ENCODE results near the gene DYNC1LI1.

Gene DYNC1LI1

GRCh38 chr3:32602206-32602605 lies 31.5 kb upstream of the DYNC1LI1 start:
- WGBS, 2 experiments = 95 to 96% methylated on average over 7 of the region's 7 CpGs
- Histone ChIP-seq H3K4me3 (ENCODE audit: insufficient read depth, low read depth, low read length) (no peak overlapping the region), H3K27me3 (ENCODE audit: control insufficient read depth, insufficient read depth, low read length, poor library complexity, severe bottlenecking) (no peaks in the 10 kb centered on the region), H3K9me3 (ENCODE audit: control insufficient read depth, low read length) (no peaks in the 10 kb centered on the region), H3K36me3 (ENCODE audit: control insufficient read depth, insufficient read depth, low read length) (no peaks in the 10 kb centered on the region), H3K27ac (ENCODE audit: insufficient read depth, low read depth, low read length, poor library complexity, severe bottlenecking) (no peak overlapping the region), H3K4me1 (ENCODE audit: control insufficient read depth, insufficient read depth, low read length) (no peaks in the 10 kb centered on the region)

- no peak overlapping the region for H3K27ac ChIP-seq (ENCODE audit: insufficient read depth, low read depth, low read length, poor library complexity, severe bottlenecking)
- H3K4me1 ChIP-seq (ENCODE audit: control insufficient read depth, insufficient read depth, low read length) = no peaks in the 10 kb centered on the region
- WGBS, 2 experiments = 92 to 94% methylated on average over 3 of the region's 3 CpGs
These were observed 31.1 kb upstream of the DYNC1LI1 start for GRCh38 chr3:32601722-32602121.

DNA sequence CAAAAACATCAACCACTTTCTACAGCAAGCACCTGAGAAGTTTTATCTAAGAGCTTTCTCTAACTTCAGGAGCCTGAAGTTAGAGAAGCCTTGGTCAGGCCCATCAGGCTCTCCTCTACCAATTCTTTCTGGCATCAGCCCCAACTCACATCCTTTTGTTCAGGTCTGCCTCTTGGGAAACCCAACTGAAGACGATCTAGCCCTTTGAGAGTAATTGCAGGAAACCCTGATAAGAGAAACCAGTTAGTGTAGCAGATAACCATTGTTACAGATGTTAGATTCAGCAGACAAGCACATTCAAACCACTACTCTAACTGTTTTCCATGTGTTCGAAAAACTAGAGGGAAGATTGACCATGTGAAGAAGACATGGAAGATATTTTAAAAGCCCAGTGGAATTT lies 27.0 kb upstream of the DYNC1LI1 start:
- Histone ChIP-seq H3K36me3 (ENCODE audit: control insufficient read depth, insufficient read depth, low read length) (no peaks in the 10 kb centered on the region), H3K4me1 (ENCODE audit: control insufficient read depth, insufficient read depth, low read length) (peaks cover 4% of the 10 kb centered on the region), H3K27ac (ENCODE audit: insufficient read depth, low read depth, low read length, poor library complexity, severe bottlenecking) (no peak overlapping the region), H3K27me3 (ENCODE audit: control insufficient read depth, insufficient read depth, low read length, poor library complexity, severe bottlenecking) (no peaks in the 10 kb centered on the region), H3K4me3 (ENCODE audit: insufficient read depth, low read depth, low read length) (no peak overlapping the region), H3K9me3 (ENCODE audit: control insufficient read depth, low read length) (no peaks in the 10 kb centered on the region)
- 80 to 82% methylated on average over 2 of the region's 2 CpGs for WGBS, 2 experiments

More at GRCh38 chr3:32601722-32602121, 31.1 kb upstream of the DYNC1LI1 start:
- Histone ChIP-seq H3K9me3 (ENCODE audit: control insufficient read depth, low read length) (no peaks in the 10 kb centered on the region), H3K4me3 (ENCODE audit: insufficient read depth, low read depth, low read length) (no peak overlapping the region), H3K27me3 (ENCODE audit: control insufficient read depth, insufficient read depth, low read length, poor library complexity, severe bottlenecking) (no peaks in the 10 kb centered on the region), H3K36me3 (ENCODE audit: control insufficient read depth, insufficient read depth, low read length) (no peaks in the 10 kb centered on the region)

GRCh38 chr3:32596909-32597369 lies 26.3 kb upstream of the DYNC1LI1 start:
- 81 to 91% methylated on average over 8 of the region's 8 CpGs for WGBS, 2 experiments
- Histone ChIP-seq H3K4me3 (ENCODE audit: insufficient read depth, low read depth, low read length) (no peak overlapping the region), H3K9me3 (ENCODE audit: control insufficient read depth, low read length) (no peaks in the 10 kb centered on the region), H3K4me1 (ENCODE audit: control insufficient read depth, insufficient read depth, low read length) (peaks cover 4% of the 10 kb centered on the region), H3K36me3 (ENCODE audit: control insufficient read depth, insufficient read depth, low read length) (no peaks in the 10 kb centered on the region), H3K27ac (ENCODE audit: insufficient read depth, low read depth, low read length, poor library complexity, severe bottlenecking) (no peak overlapping the region), H3K27me3 (ENCODE audit: control insufficient read depth, insufficient read depth, low read length, poor library complexity, severe bottlenecking) (no peaks in the 10 kb centered on the region)

GRCh38 chr3:32596282-32596908 lies 25.7 kb upstream of the DYNC1LI1 start:
- peaks cover 4% of the 10 kb centered on the region for H3K4me1 ChIP-seq (ENCODE audit: control insufficient read depth, insufficient read depth, low read length)
- H3K27ac ChIP-seq (ENCODE audit: insufficient read depth, low read depth, low read length, poor library complexity, severe bottlenecking) = no peak overlapping the region

DNA sequence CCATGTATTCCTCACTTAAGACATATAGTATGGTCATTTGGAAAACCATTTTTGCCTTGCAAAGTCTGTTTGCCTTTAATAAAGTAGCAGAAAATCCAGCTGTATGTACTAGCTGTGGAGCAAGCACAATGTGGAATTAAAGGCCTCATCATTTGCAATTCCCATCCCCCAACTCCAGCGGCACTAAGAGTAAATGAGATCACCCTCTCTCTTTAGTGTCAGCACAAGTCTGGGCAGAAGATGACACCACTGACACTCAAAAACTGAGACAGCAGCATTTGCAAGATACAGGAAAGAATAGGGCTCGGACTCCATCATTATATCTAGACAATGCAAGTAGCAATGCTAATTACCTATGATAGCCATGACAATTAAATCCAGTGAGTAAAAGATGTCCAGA lies 24.7 kb upstream of the DYNC1LI1 start:
- WGBS, 2 experiments = 57 to 76% methylated on average over 2 of the region's 2 CpGs

More at GRCh38 chr3:32596282-32596908, 25.7 kb upstream of the DYNC1LI1 start:
- no peak overlapping the region for H3K4me3 ChIP-seq (ENCODE audit: insufficient read depth, low read depth, low read length)
- H3K36me3 ChIP-seq (ENCODE audit: control insufficient read depth, insufficient read depth, low read length) = no peaks in the 10 kb centered on the region
- H3K27me3 ChIP-seq (ENCODE audit: control insufficient read depth, insufficient read depth, low read length, poor library complexity, severe bottlenecking) = no peaks in the 10 kb centered on the region
- no peaks in the 10 kb centered on the region for H3K9me3 ChIP-seq (ENCODE audit: control insufficient read depth, low read length)
- WGBS, 2 experiments = 93 to 96% methylated on average over 4 of the region's 4 CpGs

DNA sequence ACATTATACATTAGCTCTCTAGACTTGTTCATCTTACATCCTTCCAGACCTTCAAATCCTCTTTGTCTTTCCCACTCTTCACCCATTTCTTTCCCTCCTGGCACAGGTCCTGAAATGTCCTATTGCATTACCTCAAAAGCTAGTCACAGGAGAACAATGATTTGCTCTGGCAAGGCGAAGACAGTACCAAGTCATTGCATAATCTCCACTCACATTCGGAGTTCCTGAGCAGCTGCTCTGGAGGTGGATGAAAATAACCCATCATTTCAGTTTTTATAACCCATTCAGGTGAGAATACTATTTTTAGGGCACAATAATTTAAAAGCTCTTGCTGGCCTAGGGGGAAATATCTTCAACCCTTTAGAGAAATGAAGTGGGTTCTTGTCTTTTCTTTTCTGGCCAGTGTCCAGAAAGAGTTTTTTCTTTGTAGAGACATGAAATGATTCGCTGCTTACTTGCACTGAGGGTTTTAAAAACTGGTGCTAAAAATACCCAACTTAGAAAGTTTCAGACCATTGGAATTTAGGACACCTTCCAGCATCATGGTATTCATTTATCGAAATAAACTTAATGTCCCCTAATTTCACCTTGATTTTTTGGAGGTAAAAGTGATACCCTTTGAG lies 23.4 kb upstream of the DYNC1LI1 start:
- Histone ChIP-seq H3K27me3 (ENCODE audit: control insufficient read depth, insufficient read depth, low read length, poor library complexity, severe bottlenecking) (no peaks in the 10 kb centered on the region), H3K36me3 (ENCODE audit: control insufficient read depth, insufficient read depth, low read length) (no peaks in the 10 kb centered on the region), H3K4me3 (ENCODE audit: insufficient read depth, low read depth, low read length) (no peak overlapping the region), H3K4me1 (ENCODE audit: control insufficient read depth, insufficient read depth, low read length) (peaks cover 4% of the 10 kb centered on the region), H3K9me3 (ENCODE audit: control insufficient read depth, low read length) (no peaks in the 10 kb centered on the region), H3K27ac (ENCODE audit: insufficient read depth, low read depth, low read length, poor library complexity, severe bottlenecking) (no peak overlapping the region)
- 93 to 97% methylated on average over 4 of the region's 4 CpGs for WGBS, 2 experiments

More for the DNA sequence above, 24.7 kb upstream of the DYNC1LI1 start:
- H3K27ac ChIP-seq (ENCODE audit: insufficient read depth, low read depth, low read length, poor library complexity, severe bottlenecking) = no peak overlapping the region
- no peak overlapping the region for H3K4me3 ChIP-seq (ENCODE audit: insufficient read depth, low read depth, low read length)
- H3K4me1 ChIP-seq (ENCODE audit: control insufficient read depth, insufficient read depth, low read length) = peaks cover 4% of the 10 kb centered on the region
- no peaks in the 10 kb centered on the region for H3K27me3 ChIP-seq (ENCODE audit: control insufficient read depth, insufficient read depth, low read length, poor library complexity, severe bottlenecking)
- no peaks in the 10 kb centered on the region for H3K36me3 ChIP-seq (ENCODE audit: control insufficient read depth, insufficient read depth, low read length)
- no peaks in the 10 kb centered on the region for H3K9me3 ChIP-seq (ENCODE audit: control insufficient read depth, low read length)

- WGBS, 2 experiments = 66 to 68% methylated on average over 28 of the region's 28 CpGs
- H3K27ac ChIP-seq (ENCODE audit: insufficient read depth, low read depth, low read length, poor library complexity, severe bottlenecking) = no peak overlapping the region
- no peak overlapping the region for H3K4me3 ChIP-seq (ENCODE audit: insufficient read depth, low read depth, low read length)
- no peaks in the 10 kb centered on the region for H3K27me3 ChIP-seq (ENCODE audit: control insufficient read depth, insufficient read depth, low read length, poor library complexity, severe bottlenecking)
- H3K4me1 ChIP-seq (ENCODE audit: control insufficient read depth, insufficient read depth, low read length) = peaks cover 4% of the 10 kb centered on the region
- H3K36me3 ChIP-seq (ENCODE audit: control insufficient read depth, insufficient read depth, low read length) = no peaks in the 10 kb centered on the region
- H3K9me3 ChIP-seq (ENCODE audit: control insufficient read depth, low read length) = no peaks in the 10 kb centered on the region
These were observed 22.2 kb upstream of the DYNC1LI1 start for GRCh38 chr3:32592696-32593353.

DNA sequence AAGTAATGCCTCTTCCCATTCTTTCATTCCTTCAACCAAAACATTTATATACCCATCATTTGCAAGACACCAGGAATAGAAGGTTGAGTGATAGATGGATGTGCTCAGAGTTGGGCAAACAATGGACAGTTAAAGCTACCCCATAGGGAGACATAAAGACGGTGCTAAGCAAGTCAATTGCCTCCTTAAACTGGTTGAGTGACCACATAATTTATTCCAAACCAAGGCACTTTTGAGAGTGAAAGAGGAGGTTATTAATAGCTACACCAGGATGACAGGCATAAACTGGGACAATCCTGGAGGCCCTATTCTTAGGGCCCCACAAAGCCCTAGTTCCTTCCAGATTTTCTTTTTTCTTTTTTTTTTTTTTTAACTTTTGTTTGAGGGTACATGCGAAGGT lies 21.4 kb upstream of the DYNC1LI1 start:
- H3K27me3 ChIP-seq (ENCODE audit: control insufficient read depth, insufficient read depth, low read length, poor library complexity, severe bottlenecking) = no peaks in the 10 kb centered on the region
- H3K9me3 ChIP-seq (ENCODE audit: control insufficient read depth, low read length) = no peaks in the 10 kb centered on the region
- peaks cover 4% of the 10 kb centered on the region for H3K4me1 ChIP-seq (ENCODE audit: control insufficient read depth, insufficient read depth, low read length)
- no peak overlapping the region for H3K27ac ChIP-seq (ENCODE audit: insufficient read depth, low read depth, low read length, poor library complexity, severe bottlenecking)
- WGBS, 2 experiments = 48 to 50% methylated on average over 2 of the region's 2 CpGs
- no peaks in the 10 kb centered on the region for H3K36me3 ChIP-seq (ENCODE audit: control insufficient read depth, insufficient read depth, low read length)
- no peak overlapping the region for H3K4me3 ChIP-seq (ENCODE audit: insufficient read depth, low read depth, low read length)

- WGBS, 2 experiments = 89 to 95% methylated on average over 4 of the region's 4 CpGs
- Histone ChIP-seq H3K9me3 (ENCODE audit: control insufficient read depth, low read length) (no peaks in the 10 kb centered on the region), H3K27ac (ENCODE audit: insufficient read depth, low read depth, low read length, poor library complexity, severe bottlenecking) (no peak overlapping the region), H3K27me3 (ENCODE audit: control insufficient read depth, insufficient read depth, low read length, poor library complexity, severe bottlenecking) (no peaks in the 10 kb centered on the region), H3K36me3 (ENCODE audit: control insufficient read depth, insufficient read depth, low read length) (no peaks in the 10 kb centered on the region), H3K4me1 (ENCODE audit: control insufficient read depth, insufficient read depth, low read length) (peaks cover 4% of the 10 kb centered on the region), H3K4me3 (ENCODE audit: insufficient read depth, low read depth, low read length) (no peak overlapping the region)
These were observed 20.5 kb upstream of the DYNC1LI1 start for GRCh38 chr3:32591186-32591585.
